Pancreas (tissue), 10 donors: ENCODE results near the gene RERE. TPM values are rescaled to one million over a fixed set of nuclear protein-coding genes. Genes with fewer than 3 reads are reported as not detected.
"Not testable (repeated sequence)": the region's sequence is repeated elsewhere in the genome, so short reads cannot be mapped to it uniquely, and the experiment has no call there.

Experiments used
- ATAC-seq, 4 donors: fragments of 200-7000 bp; cut with Tn5 transposase; one replicate each; pipeline versions ENCODE4 v1.8.0 to v1.9.1; 2020; ENCODE audit warnings: mild to moderate bottlenecking in 4 of 4, moderate library complexity in 4 of 4
- DNase-seq, 6 donors: peaks; one replicate each; pipeline ENCODE4 v3.0.0-alpha.2; 2020
- FAIRE-seq: peaks from 2 replicates; lab custom pipeline; 2012; peaks lifted over from hg19 to GRCh38; lab: Jason Lieb, UNC
- H3K27ac ChIP-seq, 4 donors: fragments of 200-600 bp; sonication (generic); 1 replicate in 3 of 4; 2 replicates in 1 of 4; pipeline versions ENCODE4 v1.5.0 to v1.8.0; 2020
- H3K27me3 ChIP-seq, 4 donors: fragments of 200-600 bp; one replicate each; pipeline ENCODE4 v1.8.0; 2021
- H3K36me3 ChIP-seq, 3 donors: fragments of 200-600 bp; sonication (generic) in 1 of 3; one replicate each; pipeline versions ENCODE4 v1.5.0 to v1.8.0; 2020 to 2021
- H3K4me1 ChIP-seq, 3 donors: fragments of 200-600 bp; one replicate each; pipeline ENCODE4 v1.8.0; 2021
- H3K4me3 ChIP-seq, 4 donors: fragments of 200-600 bp; sonication (generic) in 2 of 4; one replicate each; pipeline versions ENCODE4 v1.5.0 to v1.8.0; 2020 to 2021
- H3K9me3 ChIP-seq, 4 donors: fragments of 200-600 bp; one replicate each; pipeline ENCODE4 v1.8.0; 2021
- WGBS, 2 donors: extraction: QIAGEN DNeasy Blood & Tissue Kit; methylation state at CpG; one replicate each; pipeline ENCODE4 v1.1.7; 2013; 5-methylcytosine and 5-hydroxymethylcytosine counted together
- intact Hi-C, 3 donors: fragments of 100-400 bp; cut with DNase I; formaldehyde crosslinking; loops; one replicate each; pipeline versions ENCODE4 v1.11.1 to v1.14.2; 2022
- polyA plus RNA-seq, 2 donors: library from polyadenylated mRNA; stranded (reverse); fragments of 200-250 nt; gene quantifications; one replicate each; pipeline ENCODE4 v1.2.3, GENCODE V29; 2013
- total RNA-seq, 6 donors: library from RNA; stranded (reverse); fragmentation: NEBNext Ultra II Directional in 4 of 6; extraction: Animal tissue kit (Norgen Biotek cat#: 25700) in 4 of 6; gene quantifications; one replicate each; pipeline versions ENCODE4 v1.2.1 to v1.2.4, GENCODE V29; 2021 to 2023
- TF ChIP-seq, protein P1 (sequence below), 4 donors: fragments of 200-600 bp; sonication (generic) in 3 of 4; IDR thresholded peaks; one replicate each; pipeline versions ENCODE4 v1.5.0 to v1.8.0; 2021; ENCODE audit warnings: antibody characterized with exemption in 4 of 4
- donor health status: healthy with polysubstance abuse.
- donor health status: DM: no; HTN: no; CAD: no; lungs with moderate emphysema.
- donor health status: DM: no; HTN: no; CAD: no.
- donor health status: control.
- donor health status: control.
- donor health status: Bipolar disorder and iron deficiency.
- donor health status: DM: yes; HTN: yes; CAD: no.
- donor health status: DM: no; HTN: no; CAD: no.
- donor health status: DM: no; HTN: no; CAD: no.
- donor health status: DM: yes; HTN: yes; CAD: no.

Gene RERE
- total and polyA plus RNA-seq, 8 donors = 27.0 to 76.7 (median 50.7) TPM

- 94 to 100% methylated on average over 2 of the region's 2 CpGs for WGBS, 2 donors
- ATAC-seq (peak; percentile 54 to 63 (median 60)), DNase-seq (no peak), FAIRE-seq (no peak)
- Histone ChIP-seq H3K27me3 (no peaks in the 10 kb centered on the region), H3K4me3 (no peak overlapping the region), H3K27ac (no peak overlapping the region), H3K36me3 (no peaks in the 10 kb centered on the region), H3K9me3 (no peaks in the 10 kb centered on the region), H3K4me1 (peaks cover 0 to 11% (median 0%) of the 10 kb centered on the region in 3 donors)
- intact Hi-C loops = loop anchor here in 2 of 3 donors (10.0 kb wide), 2 partner anchors 111 to 369 kb away; no protein-coding TSS in a partner anchor
- TF ChIP-seq, protein P1, sequence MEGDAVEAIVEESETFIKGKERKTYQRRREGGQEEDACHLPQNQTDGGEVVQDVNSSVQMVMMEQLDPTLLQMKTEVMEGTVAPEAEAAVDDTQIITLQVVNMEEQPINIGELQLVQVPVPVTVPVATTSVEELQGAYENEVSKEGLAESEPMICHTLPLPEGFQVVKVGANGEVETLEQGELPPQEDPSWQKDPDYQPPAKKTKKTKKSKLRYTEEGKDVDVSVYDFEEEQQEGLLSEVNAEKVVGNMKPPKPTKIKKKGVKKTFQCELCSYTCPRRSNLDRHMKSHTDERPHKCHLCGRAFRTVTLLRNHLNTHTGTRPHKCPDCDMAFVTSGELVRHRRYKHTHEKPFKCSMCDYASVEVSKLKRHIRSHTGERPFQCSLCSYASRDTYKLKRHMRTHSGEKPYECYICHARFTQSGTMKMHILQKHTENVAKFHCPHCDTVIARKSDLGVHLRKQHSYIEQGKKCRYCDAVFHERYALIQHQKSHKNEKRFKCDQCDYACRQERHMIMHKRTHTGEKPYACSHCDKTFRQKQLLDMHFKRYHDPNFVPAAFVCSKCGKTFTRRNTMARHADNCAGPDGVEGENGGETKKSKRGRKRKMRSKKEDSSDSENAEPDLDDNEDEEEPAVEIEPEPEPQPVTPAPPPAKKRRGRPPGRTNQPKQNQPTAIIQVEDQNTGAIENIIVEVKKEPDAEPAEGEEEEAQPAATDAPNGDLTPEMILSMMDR (IDR thresholded peaks at IDR 0.05) = no peak
Measured at GRCh38 chr1:8733484-8733883, 84.0 kb downstream of the RERE start.

- H3K27me3 ChIP-seq = no peaks in the 10 kb centered on the region
- FAIRE-seq = no peak
- no peaks in the 10 kb centered on the region for H3K9me3 ChIP-seq
- H3K36me3 ChIP-seq = no peaks in the 10 kb centered on the region
- H3K4me1 ChIP-seq = no peaks in the 10 kb centered on the region
- TF ChIP-seq, protein P1 (IDR thresholded peaks at IDR 0.05) = no peak
- no peak for DNase-seq
- no peak overlapping the region for H3K27ac ChIP-seq
- H3K4me3 ChIP-seq = no peak overlapping the region
- intact Hi-C loops = loop anchor here in 2 of 3 donors (10.0 kb wide), 2 partner anchors 114 to 366 kb away; no protein-coding TSS in a partner anchor
- no peak for ATAC-seq
- WGBS, 2 donors = 96 to 97% methylated on average over 4 of the region's 4 CpGs
Measured at GRCh38 chr1:8731162-8731561, 86.3 kb downstream of the RERE start.

- H3K36me3 ChIP-seq = no peaks in the 10 kb centered on the region
- FAIRE-seq (no peak), ATAC-seq (no peak), DNase-seq (no peak)
- intact Hi-C loops = loop anchor here in 2 of 3 donors (5.0 to 10.0 kb wide), 2 partner anchors 166 to 174 kb away; no protein-coding TSS in a partner anchor
- 70 to 79% methylated on average over 3 of the region's 3 CpGs for WGBS, 2 donors
- H3K27ac ChIP-seq = no peak overlapping the region
- no peaks in the 10 kb centered on the region for H3K9me3 ChIP-seq
- H3K27me3 ChIP-seq = no peaks in the 10 kb centered on the region
- H3K4me3 ChIP-seq = no peak overlapping the region
- no peaks in the 10 kb centered on the region for H3K4me1 ChIP-seq
- TF ChIP-seq, protein P1 (IDR thresholded peaks at IDR 0.05) = no peak
Measured at GRCh38 chr1:8728464-8728863, 89.0 kb downstream of the RERE start.

DNA sequence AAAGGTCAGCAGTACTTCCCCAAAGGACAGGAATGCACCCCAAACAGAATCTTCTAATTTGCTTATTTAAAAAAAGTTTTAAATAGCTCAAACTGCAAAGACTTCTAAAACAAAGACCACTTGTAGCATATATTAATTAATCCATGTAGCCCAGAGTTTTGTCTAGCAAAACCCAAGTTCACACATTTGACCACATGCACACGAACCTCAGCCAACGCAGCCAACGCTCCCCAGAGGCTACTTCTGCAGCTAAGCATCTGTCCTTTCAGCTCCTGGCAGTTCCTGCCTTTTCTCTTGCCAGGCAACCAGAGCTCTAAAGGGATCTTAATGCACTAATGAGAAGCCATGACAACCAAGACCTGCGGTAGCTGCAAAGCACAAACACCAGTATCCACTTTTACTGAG is 89.6 kb downstream of the RERE start:
- peaks cover 5 to 6% (median 6%) of the 10 kb centered on the region in 3 donors for H3K4me1 ChIP-seq
- ATAC-seq (peak in 3 of 4 donors; percentile 33 to 75 (median 64)), FAIRE-seq (no peak), DNase-seq (no peak)
- WGBS, 2 donors = 79 to 80% methylated on average over 4 of the region's 4 CpGs
- no peaks in the 10 kb centered on the region for H3K36me3 ChIP-seq
- intact Hi-C loops = loop anchor here in 2 of 3 donors (5.0 to 10.0 kb wide), 2 partner anchors 166 to 173 kb away; no protein-coding TSS in a partner anchor
- TF ChIP-seq, protein P1 (IDR thresholded peaks at IDR 0.05) = no peak
- no peaks in the 10 kb centered on the region for H3K27me3 ChIP-seq
- H3K27ac ChIP-seq = no peak overlapping the region
- no peaks in the 10 kb centered on the region for H3K9me3 ChIP-seq
- no peak overlapping the region for H3K4me3 ChIP-seq

GRCh38 chr1:8727316-8727715 is 90.1 kb downstream of the RERE start:
- WGBS, 2 donors = 93 to 95% methylated on average over 14 of the region's 14 CpGs
- not testable (repeated sequence) for H3K27ac ChIP-seq, FAIRE-seq, DNase-seq, H3K27me3 ChIP-seq, H3K36me3 ChIP-seq, H3K4me3 ChIP-seq, ATAC-seq, H3K9me3 ChIP-seq
- intact Hi-C loops = loop anchor here in 2 of 3 donors (5.0 to 10.0 kb wide), 2 partner anchors 165 to 173 kb away; no protein-coding TSS in a partner anchor
- peaks cover 7 to 10% (median 7%) of the 10 kb centered on the region in 3 donors for H3K4me1 ChIP-seq
